ENCODE data around the gene PCTP.
A peak's percentile ranks its signal among the peaks of the same experiment; 100 is the strongest.

The PCTP gene

GRCh38 chr17:55825213-55825612, 74.4 kb downstream of the PCTP start:
- H3K4me2 ChIP-seq (ENCODE audit: low read length): no peak overlapping the region
- no peak overlapping the region for H3K27ac ChIP-seq (ENCODE audit: low read length)
- no peaks in the 10 kb centered on the region for H3K4me1 ChIP-seq (ENCODE audit: low read length)
- no peaks in the 10 kb centered on the region for H3K36me3 ChIP-seq (replicated peaks; ENCODE audit: low read depth, low read length)
- H3K4me3 ChIP-seq (ENCODE audit: low read length): no peak overlapping the region
- H2AFZ ChIP-seq (ENCODE audit: low read depth, low read length): no peak overlapping the region
- peak; percentile 56 for TF ChIP-seq CTCF (IDR thresholded peaks at IDR 0.05; ENCODE audit: low read depth, low read length)
- no peak for TF ChIP-seq EZH2phosphoT487 (IDR thresholded peaks at IDR 0.05; ENCODE audit: low read depth)
- no peaks in the 10 kb centered on the region for H3K9me3 ChIP-seq (ENCODE audit: insufficient read depth, low read length)
- H3K27me3 ChIP-seq (ENCODE audit: low read depth, low read length): peaks cover 51% of the 10 kb centered on the region
- H4K20me1 ChIP-seq (ENCODE audit: insufficient read depth, low read length): no peaks in the 10 kb centered on the region
- H3K79me2 ChIP-seq (ENCODE audit: low read length): no peaks in the 10 kb centered on the region
- no peak overlapping the region for H3K9ac ChIP-seq (ENCODE audit: low read length)

All from OCI-LY3 (cell line).